SHP77 (cell line): Measurements from ENCODE around the gene DLST.
A peak's percentile ranks its signal among the peaks of the same experiment; 100 is the strongest.

Experiments used
- DNase-seq, 2 experiments: peaks; one replicate each; lab custom pipeline; 2025; lab: John Stamatoyannopoulos, UW

Gene DLST

DNA sequence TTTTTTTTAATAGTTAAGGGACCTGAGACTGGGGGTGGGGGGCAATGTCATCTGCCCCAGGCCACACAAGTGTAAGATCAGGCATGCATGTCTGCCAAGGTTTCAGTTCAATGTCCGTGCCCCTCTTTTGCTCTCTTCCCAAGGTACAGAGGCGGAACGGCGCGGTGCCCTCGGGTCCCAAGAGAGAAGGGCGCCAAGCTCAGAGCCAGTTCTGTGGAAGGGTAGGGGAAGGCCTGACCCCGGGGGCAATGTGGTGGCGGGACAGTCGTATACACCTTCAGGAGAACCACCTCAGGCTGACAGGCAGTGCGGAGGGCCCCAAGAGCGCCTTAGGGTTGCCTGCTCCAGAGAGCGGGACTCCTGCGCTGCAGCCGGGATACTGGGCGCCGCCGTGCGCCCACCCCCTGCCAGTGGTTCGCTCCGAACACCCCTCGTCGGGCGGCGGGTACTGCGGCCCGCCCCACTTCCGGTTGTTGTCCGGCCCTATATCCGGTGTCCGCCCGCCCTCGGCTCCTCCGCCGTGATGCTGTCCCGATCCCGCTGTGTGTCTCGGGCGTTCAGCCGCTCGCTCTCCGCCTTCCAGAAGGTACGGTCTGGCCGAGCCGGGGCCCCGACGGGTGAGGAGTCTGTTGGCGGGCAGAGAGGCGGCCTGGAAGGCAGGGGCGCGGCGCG lies at the start of gene DLST:
Gene DLST, plus strand, starts transcription at position 486 of the 672 bp plus-strand sequence. Its CDS starts 38 bp downstream, at position 524.
- peak; percentile 63 to 72 for DNase-seq

DNA sequence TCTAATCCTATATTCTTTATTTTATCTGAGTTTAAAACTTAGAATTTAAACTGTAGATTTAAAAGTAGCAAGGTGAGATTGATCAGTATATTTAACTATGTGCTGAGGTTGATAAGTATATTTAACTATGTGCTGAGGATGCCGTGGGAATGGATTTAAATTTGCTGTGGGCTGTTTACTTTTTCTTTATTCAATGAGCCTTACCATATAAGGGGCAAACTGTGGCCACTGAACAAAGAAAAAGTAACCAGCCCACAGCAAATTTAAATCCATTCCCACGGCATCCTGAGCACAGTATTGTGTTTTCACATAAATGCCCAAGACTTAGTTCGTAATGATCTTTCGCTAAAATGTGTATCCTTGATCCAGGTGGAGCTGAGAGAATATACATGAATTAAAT lies 48.9 kb upstream of the DLST start:
- no peak for DNase-seq

DNA sequence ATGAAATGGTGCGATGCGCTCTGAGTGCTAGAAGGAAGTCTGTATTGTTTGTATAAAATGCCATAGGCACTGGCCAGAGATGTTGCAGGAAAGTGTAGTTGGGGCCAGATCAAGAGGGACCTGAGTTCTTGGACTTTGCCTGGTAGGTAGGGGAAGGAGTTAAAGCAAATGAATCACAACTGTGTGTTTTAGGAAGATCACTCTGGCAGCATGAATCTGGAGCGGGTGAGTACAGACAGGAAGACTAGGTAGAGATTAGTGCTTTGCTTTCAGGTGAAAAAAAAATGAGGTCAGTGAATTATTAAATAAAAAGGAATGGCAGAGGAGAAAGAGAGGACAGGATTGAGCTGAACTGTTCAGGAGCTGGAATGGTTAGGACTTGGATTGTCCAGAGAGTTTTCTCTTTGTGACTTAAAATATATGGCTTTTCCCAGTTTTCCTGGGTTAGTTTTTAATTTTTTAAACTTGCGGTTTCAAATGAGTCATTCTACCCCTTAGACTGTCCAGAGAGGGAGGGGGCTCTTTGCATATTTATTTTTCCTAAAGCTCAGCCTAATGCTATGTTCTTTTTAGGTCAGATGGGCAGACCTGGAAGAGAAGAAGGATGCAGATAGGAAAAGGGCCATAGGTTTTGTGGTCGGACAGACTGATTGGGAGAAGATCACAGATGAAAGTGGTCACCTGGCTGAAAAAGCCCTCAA lies 46.9 kb upstream of the DLST start:
- no peak for DNase-seq

DNA sequence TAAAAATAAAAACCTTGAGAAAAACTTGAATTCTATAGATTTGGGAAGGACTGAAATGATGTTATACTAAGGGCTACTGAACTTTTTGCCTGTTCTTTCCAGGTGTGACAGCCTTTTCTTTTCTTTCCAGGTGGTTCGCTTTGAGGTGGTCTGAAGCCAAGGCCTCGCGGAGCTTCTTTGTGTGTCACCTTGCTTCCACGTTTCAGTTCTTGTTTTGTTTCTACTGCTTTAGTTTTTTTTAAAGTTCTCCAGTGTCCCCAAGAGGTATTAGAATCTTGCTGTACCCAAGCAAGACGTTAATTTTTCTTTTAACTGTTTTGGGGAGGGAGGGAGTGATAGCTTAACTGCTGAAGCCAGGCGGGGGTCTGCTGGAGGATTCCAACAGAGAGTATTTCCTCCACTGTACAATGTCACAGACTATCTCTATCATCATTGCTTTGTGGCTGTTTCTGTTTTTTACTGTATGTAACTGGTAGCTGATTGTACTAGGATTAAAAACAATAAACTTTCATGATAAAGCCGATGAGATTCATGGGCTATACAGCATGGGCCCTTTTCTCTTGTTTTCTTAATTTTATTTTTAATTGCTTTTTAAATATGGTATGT lies 46.0 kb upstream of the DLST start:
- no peak for DNase-seq

DNA sequence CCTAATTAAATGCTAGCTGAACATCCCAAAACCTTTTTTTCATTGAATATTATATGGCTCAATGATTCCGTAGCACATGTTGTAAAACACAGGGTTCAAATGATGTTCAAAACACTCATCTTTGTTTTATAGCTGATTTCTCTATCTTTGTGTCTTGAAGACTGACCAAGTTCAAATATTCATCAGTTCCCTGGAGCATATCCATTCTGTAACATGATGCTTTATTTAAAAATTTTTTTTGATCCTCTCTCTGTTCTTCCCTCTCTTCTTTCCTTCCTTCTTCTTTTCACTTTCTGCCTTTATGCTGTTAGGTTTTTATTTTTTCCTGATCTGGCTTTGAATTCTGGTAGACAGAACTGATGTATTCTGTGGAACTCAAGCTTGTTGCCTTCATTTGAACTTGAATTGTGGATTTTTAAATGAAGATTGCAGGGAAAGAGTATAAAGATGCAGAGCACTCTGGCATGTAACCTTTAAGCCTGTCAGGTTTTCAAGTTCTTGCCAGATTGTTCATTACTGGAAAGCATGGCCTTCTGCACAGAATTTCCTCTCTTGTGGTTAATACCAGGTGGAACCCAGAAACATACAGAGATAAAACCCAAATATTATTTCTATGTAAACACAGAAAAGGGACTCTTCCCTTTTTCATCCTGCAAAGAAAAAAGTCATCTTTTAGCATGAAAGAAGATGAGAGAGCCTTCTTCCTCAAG lies 45.3 kb upstream of the DLST start:
- no peak for DNase-seq

DNA sequence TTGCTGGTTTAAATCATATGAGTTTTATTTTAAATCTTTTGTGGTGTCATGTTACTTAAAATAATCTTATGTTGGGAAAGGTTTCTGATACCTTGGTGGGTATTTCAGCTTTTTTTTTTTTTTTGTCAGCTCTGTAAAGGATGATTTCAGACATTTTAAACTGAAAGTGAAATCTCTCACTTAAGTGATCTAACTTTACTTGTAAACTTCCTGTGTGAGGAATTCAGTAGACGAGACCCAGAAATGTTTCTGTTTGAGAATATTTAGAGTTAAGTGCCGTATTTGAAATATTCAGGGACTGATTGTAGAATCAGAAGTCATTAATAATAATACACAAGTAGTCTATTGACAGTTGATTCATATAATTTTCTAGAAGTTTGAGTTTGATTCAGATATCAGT lies 43.5 kb upstream of the DLST start:
- no peak for DNase-seq

DNA sequence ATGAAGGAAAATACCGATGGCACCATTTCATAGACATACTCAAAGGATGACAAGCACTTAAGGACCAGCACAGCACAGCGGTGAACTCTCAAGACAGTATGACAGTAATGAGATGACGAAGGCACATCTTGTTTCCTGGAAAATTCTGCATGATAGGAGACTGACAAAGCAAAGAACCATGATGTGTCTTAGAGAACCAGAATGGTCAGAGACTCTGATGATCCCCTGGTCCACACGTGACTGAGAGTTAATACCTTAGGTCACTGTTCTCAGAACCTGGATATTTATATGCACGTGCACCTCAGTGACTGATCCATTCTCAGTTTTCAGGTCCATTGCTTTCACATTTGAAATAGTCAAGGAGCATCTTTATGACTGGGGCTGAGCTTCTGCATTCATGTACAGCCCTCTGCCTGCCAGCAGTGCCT lies 41.1 kb upstream of the DLST start:
- no peak for DNase-seq

DNA sequence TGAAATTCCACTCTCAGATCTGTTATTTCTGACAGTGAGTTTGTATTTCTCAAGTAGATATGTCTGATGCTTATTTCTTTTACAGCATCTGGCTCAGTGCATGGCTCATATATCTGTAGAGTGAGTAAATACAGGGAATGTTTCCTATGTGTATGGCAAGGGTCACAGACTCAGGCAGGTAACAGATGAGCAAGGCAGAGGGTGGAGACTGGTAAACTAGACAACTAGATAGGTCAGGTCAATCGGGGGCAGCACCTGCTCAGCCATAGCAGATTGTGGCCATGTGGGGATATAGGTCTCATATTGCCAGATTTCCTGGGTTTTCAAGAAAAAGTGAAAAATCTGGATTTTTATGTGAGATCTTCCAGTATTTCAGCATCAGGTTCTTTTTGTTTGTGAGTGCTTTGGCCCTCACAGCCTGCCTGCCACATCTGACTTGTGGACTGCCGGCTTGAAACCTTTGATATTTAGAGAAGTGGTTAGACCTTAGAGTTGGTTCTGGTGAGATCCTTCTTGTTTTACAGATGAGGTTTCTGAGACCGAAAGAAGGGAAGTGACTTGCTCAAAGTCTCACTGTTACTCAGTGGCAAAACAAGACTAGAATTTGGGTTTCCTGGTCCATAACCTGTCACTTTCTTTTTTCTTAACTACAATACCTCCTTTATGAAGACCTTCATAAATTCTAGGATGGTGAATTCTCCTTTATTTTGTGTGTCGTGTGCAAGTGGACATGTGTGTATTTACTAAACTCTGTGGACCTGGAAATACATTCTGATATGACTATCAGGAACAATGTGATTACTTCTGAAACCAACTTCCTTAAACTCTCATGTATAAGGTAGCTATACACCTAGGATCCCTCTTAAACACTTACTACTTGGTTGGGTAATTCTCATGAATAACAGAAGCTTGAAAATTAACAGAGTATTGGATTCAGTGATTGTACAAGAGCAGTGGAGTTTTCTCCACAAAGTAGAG lies 40.2 kb upstream of the DLST start:
- DNase-seq = no peak

DNA sequence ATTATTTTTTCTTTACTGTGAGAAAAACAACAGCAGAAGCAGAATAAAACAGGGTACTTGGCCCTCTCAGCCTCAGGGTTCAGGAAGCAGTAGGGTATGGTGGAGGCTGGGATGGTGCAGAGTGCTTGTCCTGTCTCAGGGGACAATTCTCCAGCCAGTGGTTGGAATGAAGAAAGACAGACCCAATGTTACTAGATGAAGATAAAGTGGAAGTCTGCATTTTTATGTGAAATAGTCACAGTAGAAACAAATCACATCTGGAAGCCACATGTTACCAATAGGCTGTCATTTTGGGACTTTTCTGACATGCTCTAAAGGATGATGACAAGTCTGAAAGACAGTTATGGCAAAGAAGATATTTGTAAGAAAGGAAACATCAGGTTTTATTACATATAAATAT lies 38.1 kb upstream of the DLST start:
- DNase-seq = no peak

DNA sequence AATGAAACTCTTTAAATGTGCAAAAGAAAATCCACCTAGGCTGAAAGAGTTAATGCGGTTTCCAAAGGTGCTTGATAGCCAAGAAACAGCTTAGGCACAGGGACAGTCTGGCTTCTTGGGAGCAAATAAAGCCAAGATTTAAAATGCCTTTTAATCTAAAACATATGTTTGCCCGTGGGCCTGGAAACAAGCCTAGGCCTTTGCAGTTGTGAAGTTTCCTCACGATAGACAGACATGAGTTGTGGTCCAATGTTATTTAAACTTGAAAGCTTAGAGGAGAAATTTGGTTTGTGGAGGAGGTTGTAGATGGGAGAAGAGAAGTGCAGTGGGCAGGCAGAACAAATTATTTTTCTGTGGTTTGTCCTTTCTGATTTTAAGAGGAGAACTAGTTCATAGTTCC lies 35.5 kb upstream of the DLST start:
- DNase-seq = no peak

DNA sequence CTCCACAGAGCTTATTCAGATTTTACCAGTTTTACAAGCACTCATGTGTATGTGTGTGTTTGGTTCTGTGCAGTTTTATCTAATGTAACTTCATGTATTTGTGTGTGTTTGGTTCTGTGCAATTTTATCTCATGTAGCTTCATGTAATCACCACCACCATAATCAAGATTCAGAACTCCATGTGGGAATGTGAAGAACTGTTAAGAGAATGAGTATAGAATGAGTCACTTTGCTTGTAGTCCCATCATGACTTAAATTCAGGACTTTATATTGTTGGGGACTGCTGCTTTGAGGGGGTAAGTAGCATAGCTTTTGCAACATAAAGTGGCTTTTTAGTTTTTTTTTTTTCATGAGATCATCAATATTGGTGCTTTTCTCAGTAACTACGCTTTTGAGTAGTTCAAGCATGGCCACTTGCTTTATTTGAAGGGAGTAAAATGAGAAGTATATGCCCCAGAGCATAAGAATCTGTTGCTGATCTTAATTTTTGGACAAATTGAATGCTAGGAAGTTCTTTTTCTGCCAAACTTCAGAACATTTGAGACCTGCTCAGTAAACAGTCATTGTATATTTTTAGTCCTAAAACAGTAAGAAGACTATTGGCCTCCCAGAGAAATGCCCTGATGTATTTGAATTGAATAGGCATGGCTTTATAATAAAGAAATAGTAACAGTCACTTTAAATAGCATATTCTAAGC lies 34.6 kb upstream of the DLST start:
- no peak for DNase-seq

DNA sequence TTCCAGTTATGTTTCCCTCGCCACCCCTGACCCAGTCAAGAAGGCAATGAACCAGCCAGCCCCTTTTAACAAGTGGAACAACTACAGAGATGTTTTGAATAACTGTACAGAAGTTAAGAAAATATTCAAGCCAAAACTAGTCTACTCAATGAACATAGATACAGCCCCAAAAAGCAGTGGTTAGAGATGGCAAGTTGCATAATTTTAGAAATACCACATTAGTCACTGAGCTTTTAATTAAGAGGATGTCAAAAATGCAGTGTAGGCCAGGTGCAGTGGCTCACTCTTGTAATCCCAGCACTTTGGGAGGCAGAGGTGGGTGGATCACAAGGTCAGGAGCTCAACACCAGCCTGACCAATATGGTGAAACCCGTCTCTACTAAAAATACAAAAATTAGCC lies 32.9 kb upstream of the DLST start:
- DNase-seq = no peak

DNA sequence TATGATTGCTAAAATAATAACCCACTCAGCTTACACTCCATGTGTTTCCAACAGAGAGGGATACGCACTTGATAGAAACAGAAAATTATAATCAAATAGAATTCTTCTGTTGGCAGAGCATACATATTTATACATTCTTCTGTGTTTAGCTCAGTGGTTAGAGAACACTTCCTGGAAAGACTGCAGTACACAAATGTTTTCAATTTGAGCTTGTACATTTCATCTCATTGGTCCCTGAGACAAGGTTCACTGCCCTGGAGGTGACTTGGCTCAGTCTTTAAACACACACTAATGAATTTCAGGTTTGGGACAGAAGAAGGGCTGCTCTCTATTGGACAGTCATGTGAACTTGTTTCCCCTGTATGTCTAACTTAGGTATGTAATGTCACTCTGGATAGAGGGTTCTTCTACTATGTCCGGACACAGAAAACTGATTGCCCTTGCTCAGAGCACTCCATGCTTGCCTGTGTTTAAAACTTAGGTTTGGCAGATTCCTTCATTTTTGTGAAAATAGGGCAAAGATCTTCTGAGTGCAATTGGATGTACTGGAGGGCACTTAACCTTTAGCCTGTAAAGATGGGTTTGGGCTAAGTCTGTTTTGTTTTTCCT lies 28.7 kb upstream of the DLST start:
- DNase-seq = no peak

DNA sequence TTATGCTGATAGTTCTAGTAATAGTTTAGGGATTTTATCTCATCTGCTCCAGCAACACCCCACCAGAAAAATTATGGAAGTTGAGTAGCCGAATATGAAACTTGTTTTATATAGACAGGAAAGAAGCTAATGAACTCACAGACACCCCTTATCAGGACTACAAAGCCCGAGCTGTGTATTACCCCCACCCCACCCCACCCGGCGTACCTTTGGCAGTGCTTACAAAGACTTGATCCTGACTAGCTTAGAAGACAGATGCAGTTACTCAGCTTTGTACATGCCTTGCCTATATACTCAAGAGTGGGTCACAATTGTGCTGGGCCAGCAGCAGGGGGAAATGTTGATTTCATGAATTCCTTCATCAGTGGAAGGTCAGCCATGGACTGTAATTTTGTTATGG lies 28.1 kb upstream of the DLST start:
- DNase-seq = no peak

DNA sequence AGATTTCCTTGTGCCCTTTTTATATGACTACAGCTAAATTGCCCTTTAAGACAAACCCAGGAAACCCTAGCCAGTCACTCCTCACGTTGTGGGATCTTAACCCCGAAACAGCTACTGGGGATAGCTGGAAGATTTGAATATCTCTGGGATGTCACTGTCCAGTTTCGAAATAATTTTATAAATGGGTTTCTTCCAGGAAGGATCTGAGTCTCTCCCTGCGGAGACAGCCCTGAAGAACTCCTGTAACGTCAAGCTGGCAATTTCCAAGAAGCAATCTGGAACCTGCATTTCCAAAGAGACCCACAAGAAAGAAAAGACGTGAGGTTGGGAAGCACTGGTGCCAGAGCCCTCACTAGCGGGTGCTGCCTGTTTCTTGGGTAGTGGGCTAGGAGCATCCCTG lies 26.7 kb upstream of the DLST start:
- DNase-seq = no peak

DNA sequence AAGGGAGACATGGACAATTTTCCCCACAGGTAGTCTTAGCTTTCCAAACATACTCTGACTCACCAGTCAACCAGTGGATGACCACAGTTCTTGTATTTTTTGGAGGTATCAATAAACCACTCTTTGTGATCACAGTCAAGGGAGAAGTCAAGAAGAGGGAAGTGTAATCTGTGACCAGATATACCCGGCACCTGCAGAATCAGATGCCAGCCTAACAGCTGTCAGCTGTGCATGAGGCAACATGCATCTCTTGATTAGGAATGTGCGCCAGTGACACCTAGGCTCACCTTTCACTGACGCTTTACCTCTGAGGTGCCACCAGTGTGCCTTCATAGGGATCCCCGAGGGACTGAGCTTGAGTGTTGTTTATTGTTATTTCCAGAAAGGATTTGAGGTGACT lies 25.8 kb upstream of the DLST start:
- no peak for DNase-seq

DNA sequence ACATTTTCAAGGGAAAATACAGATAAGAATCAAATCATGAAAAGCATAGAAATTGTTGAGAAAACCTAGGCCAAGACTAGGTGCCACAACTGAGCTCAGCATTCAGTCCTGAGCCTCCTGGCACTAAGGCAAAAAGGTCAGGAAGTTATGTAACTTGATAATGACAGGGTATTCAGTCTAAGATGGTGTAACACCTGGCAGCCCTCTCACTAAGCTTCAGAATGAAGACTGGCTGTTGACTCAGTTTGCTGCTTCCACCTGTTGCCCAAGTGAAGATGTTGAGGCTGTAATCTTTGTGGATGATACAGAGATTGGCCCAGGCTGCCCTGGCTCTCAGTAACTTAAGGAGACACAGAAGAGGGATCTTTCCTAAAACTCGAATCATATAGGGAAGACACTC lies 25.4 kb upstream of the DLST start:
- DNase-seq = no peak

DNA sequence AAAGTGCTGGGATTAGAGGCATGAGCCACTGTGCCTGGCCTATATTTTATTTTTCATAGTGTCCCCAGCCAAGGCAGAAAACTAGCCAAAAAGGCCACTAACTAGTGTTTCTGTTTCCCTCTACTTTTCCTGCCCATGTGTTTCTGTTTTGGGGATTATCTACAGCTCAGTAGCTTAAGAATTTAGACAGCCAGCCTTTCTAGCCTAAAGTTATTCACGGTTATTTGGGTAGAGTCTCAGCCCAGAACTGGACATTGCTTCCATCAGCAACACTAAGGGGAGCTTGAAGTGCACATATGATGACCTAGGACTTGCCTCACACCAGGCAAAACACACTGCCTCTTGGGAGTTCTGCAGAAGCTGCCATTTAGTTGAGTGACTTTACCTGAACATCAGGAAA lies 23.7 kb upstream of the DLST start:
- no peak for DNase-seq

DNA sequence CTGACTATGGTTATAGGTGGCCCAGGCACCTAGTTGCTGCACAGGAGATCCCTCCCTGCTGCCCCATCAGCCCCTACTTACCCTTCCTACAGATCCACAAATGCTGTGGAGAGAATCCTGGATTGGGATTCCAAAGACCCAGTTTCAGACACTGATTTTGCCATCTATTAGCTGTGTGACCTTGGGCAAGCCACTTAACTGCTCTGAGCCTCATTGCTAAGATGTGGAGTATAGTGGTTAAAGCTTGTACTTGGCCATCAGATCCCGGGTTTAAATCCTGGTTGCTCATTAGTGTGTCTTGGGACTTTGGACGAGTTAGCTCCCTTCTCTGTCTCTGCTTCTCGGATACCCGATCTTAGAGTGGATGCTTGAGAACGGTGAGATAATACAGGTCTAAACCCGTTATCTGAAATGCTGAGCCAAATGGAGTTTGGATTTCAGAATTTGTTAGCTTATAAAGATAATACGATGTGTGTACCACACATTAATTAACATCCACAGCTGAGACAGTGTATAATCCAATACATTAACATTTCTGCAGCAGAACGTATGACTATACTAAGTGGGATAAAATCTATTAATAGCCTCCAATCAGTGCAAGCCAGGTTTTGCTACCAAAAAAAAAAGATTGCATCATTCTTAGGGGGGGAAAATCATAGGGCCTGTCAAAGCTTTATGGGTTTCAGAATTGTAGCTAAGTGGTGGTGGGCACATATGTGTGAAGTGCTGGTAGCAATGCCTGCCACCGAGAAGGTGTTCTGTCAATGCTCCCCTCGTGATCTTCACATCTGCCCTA lies 21.8 kb upstream of the DLST start:
- no peak for DNase-seq
